HG03108 (cell line): ENCODE measurements around the gene RACGAP1.

Experiments used
- ATAC-seq: cut with Tn5 transposase; IDR thresholded peaks from one replicate; pipeline ENCODE4 v1.9.1; 2021; ENCODE audit warnings: moderate library complexity; ENCODE audit not compliant: unreplicated experiment

Gene RACGAP1

DNA sequence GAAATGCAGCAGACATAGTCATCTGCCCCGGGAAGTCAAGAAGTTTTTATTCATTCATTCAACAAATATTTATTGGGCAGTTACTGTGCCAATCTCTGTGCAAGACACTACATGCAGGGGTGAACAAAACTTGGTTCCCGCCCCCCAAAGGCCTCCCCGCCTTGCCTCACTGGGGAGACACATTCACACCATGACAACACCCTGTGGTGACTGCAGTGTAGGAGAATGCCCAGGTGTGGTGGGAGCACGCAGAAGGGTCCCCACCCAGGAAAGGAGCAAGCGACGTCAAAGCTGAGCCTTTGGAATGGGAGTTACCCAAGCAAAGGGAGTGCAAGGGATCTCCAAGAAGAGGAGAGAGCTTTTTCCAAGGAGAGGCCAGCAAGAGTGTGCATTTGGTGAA lies 54.2 kb downstream of the RACGAP1 start:
- ATAC-seq: no peak

DNA sequence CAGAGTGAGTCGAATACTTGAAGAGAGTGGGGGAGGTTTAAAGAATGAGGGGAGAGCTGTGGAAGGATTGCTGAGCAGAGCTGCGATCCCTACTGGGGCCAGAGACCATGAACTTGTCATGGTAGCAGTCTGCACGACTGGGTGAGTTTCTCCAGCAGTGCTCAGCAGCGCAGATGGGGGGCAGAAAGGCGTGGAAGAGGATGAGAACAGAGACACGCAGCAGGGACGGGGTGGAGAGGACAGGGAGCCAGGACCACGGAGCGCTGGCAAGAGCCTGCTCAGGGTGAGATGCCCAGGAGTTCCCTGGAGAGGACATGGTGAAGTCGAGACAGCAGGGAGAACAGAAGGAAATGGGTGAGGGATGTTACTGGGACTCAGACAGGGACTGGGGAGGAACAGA lies 54.6 kb downstream of the RACGAP1 start:
- no peak for ATAC-seq

DNA sequence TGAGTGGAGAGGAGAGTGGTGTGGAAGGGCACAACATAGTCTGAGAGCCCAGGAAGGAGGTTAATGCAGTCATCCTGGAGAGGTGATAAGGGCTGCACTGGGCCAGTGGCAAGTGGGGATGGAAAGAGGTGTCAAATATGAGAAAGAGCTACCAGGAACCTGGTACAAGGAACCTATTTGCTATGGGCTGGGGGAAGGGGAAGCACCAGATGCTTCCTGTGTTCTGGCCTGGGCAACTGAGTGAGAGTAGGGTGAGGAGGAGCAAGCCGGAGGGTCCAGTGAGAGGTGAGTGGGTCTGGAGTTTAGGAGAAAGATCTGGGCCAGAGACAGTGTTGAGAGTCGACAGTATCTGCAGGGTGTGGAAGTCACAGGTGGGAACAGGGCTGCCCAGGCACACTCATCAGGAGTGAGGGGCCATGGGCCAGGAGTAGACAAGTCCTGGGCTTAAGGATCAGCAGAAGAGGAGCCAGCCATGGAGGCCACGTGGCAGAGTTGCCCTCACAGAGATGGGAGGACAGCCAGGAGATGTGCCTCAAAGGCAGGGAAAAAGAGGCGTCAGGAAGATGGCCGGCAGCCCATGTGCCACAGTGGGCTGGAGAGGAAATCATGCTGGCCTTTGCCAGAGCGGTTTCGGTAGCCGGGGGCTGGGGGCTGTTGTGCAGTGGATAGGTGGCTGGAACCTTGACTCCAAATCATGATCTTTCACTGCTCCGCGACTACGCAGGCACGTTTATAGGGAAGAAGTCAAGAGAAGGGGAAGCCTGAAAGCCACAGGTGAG lies 55.5 kb downstream of the RACGAP1 start:
- ATAC-seq: no peak

DNA sequence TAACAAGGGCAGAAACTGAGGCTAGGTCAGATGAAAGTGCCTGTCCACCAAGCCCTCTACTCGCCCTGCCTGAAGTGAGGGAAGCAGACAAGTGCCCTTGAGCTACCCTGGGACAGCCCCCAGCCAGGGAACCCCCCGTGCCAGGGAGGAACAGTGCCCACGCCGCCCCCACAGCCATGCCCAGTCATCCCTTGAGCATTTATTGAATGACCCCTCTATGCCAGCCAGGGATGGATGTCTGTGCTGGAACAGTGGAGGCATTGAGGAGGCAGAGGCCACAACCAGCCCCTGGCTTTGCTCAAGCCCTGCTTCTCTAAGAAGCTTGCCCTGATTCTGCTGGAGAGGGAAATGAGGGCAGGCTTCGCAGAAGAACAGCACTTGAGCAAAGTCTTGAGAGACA lies 56.3 kb downstream of the RACGAP1 start:
- no peak for ATAC-seq

DNA sequence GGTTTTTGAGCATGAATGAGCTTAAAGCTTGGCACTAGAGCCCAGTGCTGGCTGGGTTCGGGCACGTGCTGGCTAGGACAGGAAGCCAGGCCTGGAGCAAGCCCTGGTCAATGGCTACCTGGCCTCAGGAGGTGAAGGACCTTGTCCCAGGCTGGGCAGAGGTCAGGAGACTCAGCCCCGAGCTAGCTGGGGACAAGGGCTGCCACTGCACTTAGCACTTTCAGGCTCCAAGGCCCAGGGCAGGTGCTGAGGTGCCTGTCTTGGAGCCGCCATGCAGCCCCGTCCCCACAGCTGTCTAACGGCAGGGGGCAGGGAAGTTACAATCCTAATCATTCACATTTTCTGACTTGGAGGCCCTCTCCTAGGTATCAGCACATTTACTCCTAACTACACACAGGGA lies 56.8 kb downstream of the RACGAP1 start:
- ATAC-seq: no peak

DNA sequence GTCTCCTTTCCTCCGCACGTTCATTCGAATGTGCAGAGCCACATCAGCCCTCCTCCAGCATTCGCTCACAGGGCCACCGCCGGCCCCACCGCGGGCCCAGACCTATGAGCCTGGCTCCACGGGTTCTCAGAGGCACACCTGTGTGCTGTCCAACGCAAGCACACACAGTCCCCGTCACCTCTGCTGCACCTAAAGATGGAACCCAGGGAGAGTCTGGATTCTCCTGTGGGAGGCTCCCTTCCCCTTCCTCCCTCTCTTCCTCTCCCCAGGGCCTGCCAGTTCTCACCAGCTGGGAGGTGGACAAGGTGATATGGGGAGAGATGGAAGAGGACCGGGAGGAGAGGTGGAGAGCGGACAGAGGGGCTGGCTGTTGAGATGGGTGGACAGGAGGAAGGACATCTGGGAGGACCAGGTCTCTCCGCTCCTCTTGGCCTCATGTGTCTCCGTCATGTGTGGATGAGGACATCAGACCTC lies 57.5 kb downstream of the RACGAP1 start:
- ATAC-seq: peak; percentile 6

DNA sequence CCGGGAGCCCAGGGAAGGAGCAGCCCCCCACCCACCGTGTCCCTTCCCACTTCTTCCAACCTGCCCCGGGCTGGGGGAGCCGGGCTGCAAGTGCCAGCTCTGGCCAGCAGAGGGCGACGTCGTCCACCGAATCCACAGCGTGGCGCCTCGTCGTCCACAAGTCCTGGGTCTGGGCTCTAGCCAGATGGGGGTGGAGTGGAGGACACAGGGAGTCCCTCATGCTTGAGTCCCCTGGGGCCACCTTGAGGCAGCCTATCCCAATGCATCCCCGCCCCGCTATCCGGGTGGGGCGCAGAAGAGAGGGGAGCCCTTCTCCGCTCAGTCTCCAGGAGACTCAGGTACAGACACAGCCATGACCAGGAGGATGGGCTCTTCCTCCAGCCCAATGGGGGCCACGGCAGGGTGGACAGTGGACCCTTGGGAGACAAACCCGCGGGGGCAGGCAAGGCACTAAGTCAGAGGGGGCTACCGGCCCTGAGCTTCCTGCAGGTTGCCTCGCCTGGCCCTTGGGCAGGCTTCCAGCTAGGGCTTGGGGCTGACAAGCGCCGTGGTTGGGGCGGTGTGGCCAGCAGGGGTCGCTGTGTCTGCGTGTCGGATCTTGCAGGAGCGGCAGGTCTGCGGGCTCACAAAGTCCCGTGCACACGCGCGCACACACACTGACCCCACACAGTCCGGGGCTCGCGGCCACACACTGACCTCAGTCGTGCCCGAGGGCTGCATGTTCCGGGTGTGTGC lies 58.1 kb downstream of the RACGAP1 start:
- ATAC-seq: peak; percentile 53

DNA sequence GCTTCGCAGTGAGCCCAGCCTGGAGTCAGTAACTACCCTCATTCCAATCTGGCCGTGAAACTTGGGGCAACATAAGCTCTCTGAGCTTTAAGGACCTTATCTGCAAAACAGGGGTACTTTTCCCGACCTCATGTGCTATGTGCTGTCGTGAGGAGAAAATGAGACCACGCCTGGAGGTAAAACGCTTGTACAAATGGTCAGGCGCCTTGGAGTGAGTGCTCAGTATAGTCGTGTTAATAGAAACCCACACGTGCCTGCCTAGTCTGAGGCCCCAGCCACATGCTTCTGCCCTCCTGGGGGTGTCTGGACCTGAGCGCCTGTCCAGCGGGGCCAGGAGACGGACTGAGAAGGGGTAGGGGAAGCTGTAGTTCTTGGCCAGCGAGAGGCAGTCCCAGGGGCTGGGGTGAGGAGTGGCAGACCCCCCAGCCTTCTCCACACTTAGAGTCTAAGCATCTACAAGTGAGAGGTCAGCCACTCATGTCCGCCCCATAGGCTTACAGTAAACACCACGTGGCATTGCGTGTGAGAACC lies 58.7 kb downstream of the RACGAP1 start:
- ATAC-seq: no peak

DNA sequence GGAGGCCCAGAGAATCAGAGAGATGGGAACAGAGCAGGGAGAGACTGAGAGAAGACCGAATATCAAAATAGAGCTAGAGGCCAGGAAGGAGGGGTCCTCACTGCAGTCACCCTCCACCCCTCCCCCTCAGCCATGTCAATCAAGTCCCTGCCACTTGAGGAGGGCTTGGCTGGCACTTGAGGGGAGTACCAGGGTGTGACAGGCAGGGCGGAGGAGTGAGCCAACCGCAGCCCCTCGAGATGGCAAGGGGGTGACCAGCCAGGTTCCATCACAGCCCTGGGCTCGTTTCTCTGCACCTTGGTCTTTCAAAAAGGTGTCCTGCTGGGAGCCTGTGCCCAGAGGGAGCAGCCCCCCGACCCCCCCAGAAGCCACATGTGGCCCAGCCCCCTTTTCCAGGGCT lies 59.5 kb downstream of the RACGAP1 start:
- ATAC-seq: no peak

DNA sequence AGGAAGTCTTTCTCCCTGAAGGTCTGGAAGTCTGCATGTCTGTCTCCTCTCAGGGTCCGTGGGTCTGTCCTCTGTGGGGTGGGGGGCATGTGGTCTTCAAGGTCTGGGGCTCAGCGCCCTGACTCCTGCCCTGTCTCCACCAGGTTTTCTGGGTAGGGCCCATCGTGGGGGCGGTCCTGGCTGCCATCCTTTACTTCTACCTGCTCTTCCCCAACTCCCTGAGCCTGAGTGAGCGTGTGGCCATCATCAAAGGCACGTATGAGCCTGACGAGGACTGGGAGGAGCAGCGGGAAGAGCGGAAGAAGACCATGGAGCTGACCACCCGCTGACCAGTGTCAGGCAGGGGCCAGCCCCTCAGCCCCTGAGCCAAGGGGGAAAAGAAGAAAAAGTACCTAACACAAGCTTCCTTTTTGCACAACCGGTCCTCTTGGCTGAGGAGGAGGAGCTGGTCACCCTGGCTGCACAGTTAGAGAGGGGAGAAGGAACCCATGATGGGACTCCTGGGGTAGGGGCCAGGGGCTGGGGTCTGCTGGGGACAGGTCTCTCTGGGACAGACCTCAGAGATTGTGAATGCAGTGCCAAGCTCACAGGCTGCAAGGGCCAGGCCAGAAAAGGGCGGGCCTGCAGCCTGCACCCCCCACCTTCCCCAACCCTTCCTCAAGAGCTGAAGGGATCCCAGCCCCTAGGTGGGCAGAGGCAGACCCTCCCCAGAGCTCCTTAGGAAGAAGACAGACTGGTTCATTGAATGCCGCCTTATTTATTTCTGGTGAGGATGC lies 60.3 kb downstream of the RACGAP1 start:
- no peak for ATAC-seq

DNA sequence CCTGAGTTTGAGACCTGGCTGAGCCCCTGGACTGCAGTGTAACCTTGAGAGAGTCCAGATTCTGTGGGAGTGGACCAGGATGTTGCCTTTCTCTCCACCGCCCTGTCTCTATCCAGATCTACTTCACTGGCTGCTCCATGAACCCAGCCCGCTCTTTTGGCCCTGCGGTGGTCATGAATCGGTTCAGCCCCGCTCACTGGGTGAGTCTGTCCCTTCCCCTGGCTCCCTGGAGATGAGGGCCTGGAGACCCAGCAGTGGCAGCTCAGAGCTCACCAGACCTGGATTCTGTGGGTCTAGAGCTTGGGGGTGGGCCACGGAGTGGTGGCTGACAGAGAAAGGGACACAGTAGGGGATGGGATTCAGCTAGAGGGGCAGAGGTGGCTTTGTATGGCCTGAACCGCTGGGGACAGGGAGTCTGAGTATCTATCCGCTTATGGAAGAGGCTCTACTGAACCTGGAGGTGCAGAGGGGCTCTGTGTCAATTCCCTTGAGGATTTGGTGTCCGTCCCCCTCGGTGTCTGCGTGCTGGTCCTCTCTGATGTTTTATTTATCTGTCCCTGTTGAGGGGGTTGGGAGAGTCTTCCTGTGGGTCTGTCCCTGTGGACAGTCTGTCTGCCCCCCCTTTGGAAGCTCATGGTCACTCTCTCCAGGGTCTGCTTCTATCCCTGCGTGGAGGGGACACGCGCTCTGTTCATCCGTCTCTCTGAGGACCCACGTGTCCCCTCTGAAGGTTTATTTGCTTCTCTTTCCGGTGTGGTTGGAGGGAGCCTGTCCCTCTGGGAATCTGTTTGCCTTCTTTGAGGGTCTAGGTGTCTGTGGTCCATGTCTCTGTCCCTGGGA lies 61.1 kb downstream of the RACGAP1 start:
- no peak for ATAC-seq

DNA sequence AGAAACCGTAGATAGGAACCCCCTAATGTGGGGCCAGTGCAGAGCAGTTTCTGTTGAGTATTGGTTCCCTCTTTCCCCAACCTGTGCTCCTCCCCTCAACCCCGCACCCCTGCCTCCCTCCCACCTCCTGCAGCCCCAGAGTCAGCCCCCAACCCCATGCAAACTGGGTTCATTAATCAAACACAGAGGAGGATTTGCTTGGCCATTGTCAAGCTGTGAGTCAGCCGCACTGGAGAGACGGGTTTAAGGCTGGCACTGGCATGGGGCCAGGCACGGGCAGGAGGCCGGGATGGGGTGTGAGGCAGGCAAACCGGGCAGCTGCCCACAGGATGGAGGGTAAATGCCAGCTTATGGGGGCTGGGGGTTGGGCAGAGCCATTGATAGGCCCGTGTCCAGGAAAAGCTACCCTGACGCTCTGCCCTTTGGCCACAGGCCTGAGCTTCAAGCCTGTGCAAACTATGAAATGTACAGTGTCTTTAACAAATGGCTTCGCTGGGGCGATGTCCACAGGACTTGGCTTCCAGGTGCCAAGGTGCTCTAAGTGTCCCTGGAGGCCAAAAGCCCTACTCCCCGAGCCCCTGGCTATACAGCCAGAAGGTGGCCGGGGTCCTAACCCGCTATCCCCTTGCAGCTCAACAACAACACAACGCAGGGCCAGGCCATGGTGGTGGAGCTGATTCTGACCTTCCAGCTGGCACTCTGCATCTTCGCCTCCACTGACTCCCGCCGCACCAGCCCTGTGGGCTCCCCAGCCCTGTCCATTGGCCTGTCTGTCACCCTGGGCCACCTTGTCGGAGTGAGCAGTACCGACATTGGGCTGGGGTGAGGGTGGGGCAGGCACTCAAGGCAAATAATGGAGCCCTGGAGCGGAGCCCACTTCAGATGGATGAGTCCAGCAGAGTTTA lies 62.2 kb downstream of the RACGAP1 start:
- ATAC-seq: no peak

DNA sequence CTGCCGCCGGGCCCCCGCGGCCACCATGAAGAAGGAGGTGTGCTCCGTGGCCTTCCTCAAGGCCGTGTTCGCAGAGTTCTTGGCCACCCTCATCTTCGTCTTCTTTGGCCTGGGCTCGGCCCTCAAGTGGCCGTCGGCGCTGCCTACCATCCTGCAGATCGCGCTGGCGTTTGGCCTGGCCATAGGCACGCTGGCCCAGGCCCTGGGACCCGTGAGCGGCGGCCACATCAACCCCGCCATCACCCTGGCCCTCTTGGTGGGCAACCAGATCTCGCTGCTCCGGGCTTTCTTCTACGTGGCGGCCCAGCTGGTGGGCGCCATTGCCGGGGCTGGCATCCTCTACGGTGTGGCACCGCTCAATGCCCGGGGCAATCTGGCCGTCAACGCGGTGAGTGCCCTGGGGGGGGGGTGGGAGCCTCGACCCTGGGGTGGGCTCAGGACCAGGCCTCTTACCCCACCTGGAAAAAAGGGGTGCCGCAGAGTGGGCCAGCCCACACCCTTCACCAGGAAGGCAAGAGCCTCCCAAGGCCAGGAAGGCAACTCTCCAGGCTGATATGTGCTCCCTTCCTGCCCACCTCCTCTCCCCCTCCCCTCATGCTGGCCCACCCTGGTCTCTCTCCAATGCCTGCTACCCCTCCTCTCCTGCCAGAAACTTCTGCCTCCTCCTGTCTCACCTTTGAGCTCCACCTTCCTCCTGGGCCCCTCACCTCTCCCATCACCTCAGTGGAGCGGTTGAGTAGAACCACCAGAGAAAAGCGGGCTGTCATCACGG lies 63.1 kb downstream of the RACGAP1 start:
- ATAC-seq: no peak

DNA sequence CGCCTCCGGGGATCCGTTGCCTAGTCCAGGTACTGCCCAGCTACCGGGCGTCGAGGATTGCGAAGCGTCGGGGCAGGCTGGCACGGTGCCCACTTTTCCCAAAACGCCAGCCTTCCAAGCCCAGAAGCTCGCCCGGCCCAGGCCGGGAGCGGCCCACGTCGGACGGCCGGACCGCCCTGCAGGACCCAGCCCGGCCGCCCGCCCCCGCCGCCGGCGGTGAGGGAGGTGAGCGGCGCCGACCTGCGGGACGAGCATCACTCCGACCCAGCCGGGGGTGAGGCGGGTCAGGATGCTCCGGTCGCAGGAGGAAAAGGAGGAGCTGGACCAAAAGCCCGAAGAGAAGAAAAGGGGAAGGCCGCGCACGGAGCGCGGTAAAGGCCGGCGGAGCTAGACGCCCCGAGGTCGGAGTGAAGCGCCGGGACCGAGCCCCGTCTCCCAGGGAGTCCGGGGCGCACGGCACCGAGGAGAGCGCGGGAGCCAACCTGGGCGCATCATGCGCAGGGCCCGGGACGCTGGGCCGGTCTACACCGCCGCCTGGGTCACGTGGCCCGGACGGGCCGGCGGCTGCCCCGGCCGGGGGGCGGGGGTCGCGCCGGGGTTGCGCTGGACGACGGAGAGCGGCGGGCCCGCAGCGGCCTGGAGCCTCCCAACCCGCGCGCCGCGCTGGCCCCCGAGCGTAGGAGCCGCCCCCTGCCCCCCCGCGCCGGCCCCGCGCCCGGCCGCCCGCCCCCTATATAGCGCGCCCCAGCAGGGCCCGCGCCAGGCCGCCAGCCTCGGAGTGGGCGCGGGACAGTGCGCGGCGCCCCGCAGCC lies 64.0 kb downstream of the RACGAP1 start, which contains the start of gene AQP5:
Gene AQP5, plus strand, starts transcription at position 762 of the 812 bp plus-strand sequence. CDS start 146 bp downstream, outside the sequence.
- no peak for ATAC-seq

DNA sequence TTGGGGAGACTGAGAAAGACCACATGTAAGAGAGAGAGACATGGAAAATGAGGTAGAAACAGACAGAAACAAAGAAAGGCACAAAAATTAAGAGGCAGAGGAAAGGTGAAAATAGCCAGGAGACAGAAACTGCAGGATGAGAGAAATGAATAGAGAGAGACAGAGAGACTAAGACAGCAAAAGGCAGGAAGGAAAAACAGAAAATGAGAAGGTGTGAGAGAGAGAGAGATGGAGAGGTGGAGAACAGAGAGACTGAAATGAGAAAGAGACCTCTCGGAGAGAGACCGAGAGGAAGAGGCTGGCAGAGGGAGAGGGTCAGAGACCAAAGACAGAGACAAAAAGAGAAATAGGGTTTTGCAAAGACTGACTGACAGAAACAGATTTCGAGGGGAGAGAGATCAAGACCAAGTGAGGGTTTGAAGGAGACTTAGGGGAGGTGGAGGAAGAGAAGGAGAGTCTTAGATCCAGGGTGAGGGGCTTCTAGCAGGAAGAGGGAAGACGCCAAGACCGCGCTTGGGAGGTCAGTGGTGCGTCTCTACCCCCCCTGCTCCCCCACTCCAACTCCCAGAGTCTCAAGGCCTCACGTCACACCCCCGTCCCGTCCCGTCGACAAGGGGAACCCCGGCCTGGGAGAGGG lies 64.7 kb downstream of the RACGAP1 start:
- ATAC-seq: no peak

DNA sequence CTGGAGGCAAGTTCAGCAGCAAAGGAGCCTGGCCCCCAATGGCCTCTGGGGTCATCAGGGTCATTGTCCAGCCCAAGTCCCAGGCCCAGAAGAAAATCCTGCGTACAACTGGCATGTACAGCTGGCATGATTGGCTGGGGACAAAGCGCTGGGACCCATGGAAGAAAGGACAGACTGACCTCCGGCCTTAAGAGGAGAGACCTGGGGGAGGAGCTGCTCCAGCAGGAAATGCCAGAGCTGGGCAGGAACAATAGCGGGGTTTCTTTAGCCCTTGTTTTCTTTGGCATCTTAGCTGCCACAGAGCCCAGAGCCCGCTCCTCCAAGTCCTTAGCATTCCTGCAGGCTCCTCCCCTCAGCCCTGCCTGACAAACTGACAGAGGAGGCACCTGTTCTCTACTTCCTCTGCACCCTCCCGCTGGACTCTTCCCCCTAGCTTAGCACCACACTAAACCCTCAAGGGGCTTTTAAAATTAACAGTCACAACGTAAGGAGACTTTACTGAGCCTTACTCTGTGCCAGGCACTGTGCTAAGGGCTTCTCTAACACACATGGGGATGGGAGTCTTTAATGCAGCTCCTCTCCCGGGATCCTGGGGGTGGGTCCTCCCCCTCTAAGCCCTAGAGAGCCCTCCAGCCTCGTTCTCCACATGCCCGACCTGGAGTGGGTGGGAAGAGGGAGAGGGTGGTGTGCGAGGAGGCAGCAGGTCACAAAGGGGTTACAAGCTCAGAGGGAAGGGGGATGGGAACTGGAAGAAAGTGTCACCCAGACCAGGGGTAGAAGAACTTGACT lies 65.4 kb downstream of the RACGAP1 start:
- no peak for ATAC-seq
